COR-L47 (cell line): ENCODE results near the gene GALNT18.

Source experiments
- DNase-seq: peaks from one replicate; lab custom pipeline; 2025; lab: John Stamatoyannopoulos, UW

Gene GALNT18

GRCh38 chr11:11268119-11268518 is 353.7 kb downstream of the GALNT18 start:
- DNase-seq, result no peak

GRCh38 chr11:11267312-11267711 is 354.5 kb downstream of the GALNT18 start:
- DNase-seq, result no peak

GRCh38 chr11:11265994-11266606 is 355.7 kb downstream of the GALNT18 start:
- DNase-seq, result peak; percentile 44

GRCh38 chr11:11265320-11265719 is 356.5 kb downstream of the GALNT18 start:
- no peak for DNase-seq

GRCh38 chr11:11263238-11264005 is 358.4 kb downstream of the GALNT18 start:
- DNase-seq, result peak; percentile 94

- no peak for DNase-seq
Measured at GRCh38 chr11:11262171-11262920, 359.5 kb downstream of the GALNT18 start.

- no peak for DNase-seq
Measured at GRCh38 chr11:11261629-11262028, 360.2 kb downstream of the GALNT18 start.

- DNase-seq, result no peak
Measured at GRCh38 chr11:11260903-11261302, 360.9 kb downstream of the GALNT18 start.

- no peak for DNase-seq
Measured at GRCh38 chr11:11253995-11254394, 367.8 kb downstream of the GALNT18 start.

- no peak for DNase-seq
Measured at GRCh38 chr11:11253497-11253896, 368.3 kb downstream of the GALNT18 start.

GRCh38 chr11:11252403-11252802 is 369.4 kb downstream of the GALNT18 start:
- DNase-seq, result peak; percentile 34

GRCh38 chr11:11251394-11251970 is 370.3 kb downstream of the GALNT18 start:
- no peak for DNase-seq

GRCh38 chr11:11250470-11250869 is 371.3 kb downstream of the GALNT18 start:
- DNase-seq, result no peak

- no peak for DNase-seq
Measured at GRCh38 chr11:11247576-11247975, 374.2 kb downstream of the GALNT18 start.

GRCh38 chr11:11247086-11247485 is 374.7 kb downstream of the GALNT18 start:
- no peak for DNase-seq

- no peak for DNase-seq
Measured at GRCh38 chr11:11246166-11246565, 375.6 kb downstream of the GALNT18 start.

- no peak for DNase-seq
Measured at GRCh38 chr11:11245453-11245852, 376.4 kb downstream of the GALNT18 start.

GRCh38 chr11:11244470-11245080 is 377.2 kb downstream of the GALNT18 start:
- DNase-seq, result no peak

- DNase-seq, result peak; percentile 87
Measured at GRCh38 chr11:11243590-11244469, 378.0 kb downstream of the GALNT18 start.

- DNase-seq, result no peak
Measured at GRCh38 chr11:11243209-11243589, 378.6 kb downstream of the GALNT18 start.

GRCh38 chr11:11241284-11241683 is 380.5 kb downstream of the GALNT18 start:
- DNase-seq, result no peak
